Neural crest cell (in vitro differentiated cells): ENCODE data around the gene DNLZ. TPM values are rescaled to one million over a fixed set of nuclear protein-coding genes. Genes with fewer than 3 reads are reported as not detected.

ENCODE experiments used
- DNase-seq: peaks from one replicate; pipeline ENCODE4 v3.0.0; 2021; ENCODE audit warnings: low read depth, mixed read lengths, low spot score
- H3K27ac Mint-ChIP-seq: one replicate; pipeline ENCODE4 v1.8.0; 2021; ENCODE audit warnings: mild to moderate bottlenecking, mixed read lengths; ENCODE audit not compliant: unreplicated experiment
- H3K27me3 Mint-ChIP-seq: 2 replicates; pipeline ENCODE4 v1.8.0; 2021; ENCODE audit warnings: low read depth, mild to moderate bottlenecking, mixed read lengths
- H3K36me3 Mint-ChIP-seq: 2 replicates; pipeline ENCODE4 v1.8.0; 2021; ENCODE audit warnings: low read depth, mild to moderate bottlenecking, mixed read lengths
- H3K4me1 Mint-ChIP-seq: 2 replicates; pipeline ENCODE4 v1.8.0; 2021; ENCODE audit warnings: mixed read lengths
- H3K4me3 Mint-ChIP-seq: one replicate; pipeline ENCODE4 v1.8.0; 2021; ENCODE audit warnings: mild to moderate bottlenecking, mixed read lengths
- H3K9me3 Mint-ChIP-seq: 2 replicates; pipeline ENCODE4 v1.8.0; 2021; ENCODE audit warnings: mixed read lengths
- total RNA-seq: library from RNA; stranded (reverse); gene quantifications from 2 replicates; pipeline ENCODE4 v1.2.1, GENCODE V29; 2021
- TF ChIP-seq, protein P1 (sequence below): fragments of 200-600 bp; sonication (generic); conservative IDR thresholded peaks from 2 replicates; pipeline ENCODE4 v1.5.0; 2021; ENCODE audit warnings: antibody characterized with exemption, mild to moderate bottlenecking

The DNLZ gene
- total RNA-seq, 1 donor from 2014 or later = 21.3 TPM

DNA sequence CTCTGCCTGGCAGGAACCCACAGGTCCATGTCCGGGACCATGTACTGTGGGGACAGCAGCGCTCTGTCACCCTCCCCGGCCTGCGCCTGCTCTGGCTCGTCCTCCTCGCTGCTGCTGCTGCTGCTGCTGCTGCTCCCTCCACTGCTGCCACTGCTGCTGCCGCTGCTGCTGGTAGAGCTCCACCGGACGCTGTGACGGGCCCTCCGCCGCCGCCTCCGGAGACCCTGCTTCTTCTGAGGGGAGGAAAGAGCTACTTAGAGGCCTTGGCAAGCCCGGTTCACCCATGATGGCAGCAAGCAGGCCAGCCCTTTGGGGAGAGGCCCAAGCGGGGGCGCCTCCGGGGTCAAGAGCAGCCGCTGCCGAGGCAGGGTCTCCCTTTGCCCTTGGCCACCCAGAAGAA, 19.9 kb upstream of the DNLZ start:
- Mint-ChIP-seq H3K27ac (no peak overlapping the region), H3K36me3 (peaks cover 11% of the 10 kb centered on the region), H3K9me3 (no peaks in the 10 kb centered on the region), H3K4me1 (no peaks in the 10 kb centered on the region), H3K4me3 (no peak overlapping the region), H3K27me3 (no peaks in the 10 kb centered on the region)
- TF ChIP-seq, protein P1, sequence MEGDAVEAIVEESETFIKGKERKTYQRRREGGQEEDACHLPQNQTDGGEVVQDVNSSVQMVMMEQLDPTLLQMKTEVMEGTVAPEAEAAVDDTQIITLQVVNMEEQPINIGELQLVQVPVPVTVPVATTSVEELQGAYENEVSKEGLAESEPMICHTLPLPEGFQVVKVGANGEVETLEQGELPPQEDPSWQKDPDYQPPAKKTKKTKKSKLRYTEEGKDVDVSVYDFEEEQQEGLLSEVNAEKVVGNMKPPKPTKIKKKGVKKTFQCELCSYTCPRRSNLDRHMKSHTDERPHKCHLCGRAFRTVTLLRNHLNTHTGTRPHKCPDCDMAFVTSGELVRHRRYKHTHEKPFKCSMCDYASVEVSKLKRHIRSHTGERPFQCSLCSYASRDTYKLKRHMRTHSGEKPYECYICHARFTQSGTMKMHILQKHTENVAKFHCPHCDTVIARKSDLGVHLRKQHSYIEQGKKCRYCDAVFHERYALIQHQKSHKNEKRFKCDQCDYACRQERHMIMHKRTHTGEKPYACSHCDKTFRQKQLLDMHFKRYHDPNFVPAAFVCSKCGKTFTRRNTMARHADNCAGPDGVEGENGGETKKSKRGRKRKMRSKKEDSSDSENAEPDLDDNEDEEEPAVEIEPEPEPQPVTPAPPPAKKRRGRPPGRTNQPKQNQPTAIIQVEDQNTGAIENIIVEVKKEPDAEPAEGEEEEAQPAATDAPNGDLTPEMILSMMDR = no peak
- no peak for DNase-seq

DNA sequence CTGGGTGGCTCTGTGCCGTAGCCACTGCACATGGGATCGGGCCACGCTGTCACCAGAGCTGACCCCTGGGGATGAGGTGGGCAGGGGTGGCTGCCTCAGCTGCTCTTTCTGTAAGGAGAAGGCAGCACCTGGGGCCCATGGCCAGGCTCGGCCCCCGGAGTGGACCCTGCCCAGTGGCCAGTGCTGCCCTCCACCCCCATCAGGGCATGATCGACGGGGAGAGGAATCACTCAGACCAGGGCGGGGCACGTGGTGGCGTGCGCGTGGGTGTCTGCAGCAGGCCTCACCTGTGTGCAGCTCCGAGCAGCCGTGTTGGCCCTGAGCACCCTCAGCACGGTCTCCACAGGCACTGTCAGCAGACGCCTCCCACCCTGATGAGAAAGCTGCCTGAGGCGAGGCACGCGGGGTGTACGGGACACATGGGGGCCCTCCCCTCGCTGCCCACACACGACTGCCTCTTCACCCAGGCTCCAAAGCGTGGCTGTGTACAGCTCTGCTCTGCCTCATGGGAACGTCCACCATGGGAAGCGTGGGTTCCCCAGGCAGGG, 18.5 kb upstream of the DNLZ start:
- TF ChIP-seq, protein P1 = no peak
- Mint-ChIP-seq H3K27me3 (no peaks in the 10 kb centered on the region), H3K9me3 (no peaks in the 10 kb centered on the region), H3K36me3 (peaks cover 7% of the 10 kb centered on the region), H3K4me3 (no peak overlapping the region), H3K27ac (no peak overlapping the region), H3K4me1 (no peaks in the 10 kb centered on the region)
- no peak for DNase-seq

DNA sequence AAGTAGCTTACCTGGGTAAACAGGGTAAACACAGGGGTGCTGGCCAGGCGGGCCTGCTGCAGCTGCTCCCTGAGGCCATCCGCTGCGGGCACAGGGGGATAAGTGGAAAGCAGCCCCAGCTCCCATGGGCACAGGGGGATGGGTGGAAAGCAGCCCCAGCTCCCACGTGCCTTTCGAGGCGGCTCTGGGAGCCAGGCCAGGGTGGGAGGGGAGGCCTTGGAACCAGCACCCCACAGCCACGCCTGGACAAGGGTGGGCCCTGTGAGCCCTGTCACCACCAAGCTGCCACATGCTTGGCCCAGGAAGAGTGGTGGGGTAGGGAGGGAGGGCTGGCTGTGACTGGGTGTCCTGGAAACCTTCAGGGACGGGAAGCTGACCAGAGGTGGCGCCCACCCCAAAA, 17.8 kb upstream of the DNLZ start:
- Mint-ChIP-seq H3K4me3 (no peak overlapping the region), H3K9me3 (no peaks in the 10 kb centered on the region), H3K27ac (no peak overlapping the region), H3K36me3 (peaks cover 7% of the 10 kb centered on the region), H3K27me3 (no peaks in the 10 kb centered on the region), H3K4me1 (no peaks in the 10 kb centered on the region)
- TF ChIP-seq, protein P1 = no peak
- DNase-seq = no peak

DNA sequence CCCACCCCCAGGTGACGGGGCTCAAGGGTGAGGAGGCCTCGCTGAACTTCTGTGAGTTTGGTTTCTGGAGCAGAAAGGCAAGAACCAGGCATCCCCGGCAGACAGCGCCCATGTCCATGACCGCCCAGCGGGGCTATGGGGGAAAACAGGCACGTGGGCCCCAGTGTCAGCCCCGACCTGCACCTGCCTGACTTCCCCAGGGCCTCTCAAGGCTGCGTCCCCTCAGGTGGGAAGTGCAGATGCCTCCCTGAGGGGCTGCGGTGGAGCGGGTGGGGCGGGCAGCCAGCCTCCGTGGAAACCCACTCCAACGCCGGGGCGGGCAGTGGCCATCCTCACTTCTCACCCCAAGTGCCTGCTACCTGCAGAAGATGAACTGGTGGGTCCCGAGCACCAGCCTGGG, 16.8 kb upstream of the DNLZ start:
- no peaks in the 10 kb centered on the region for H3K9me3 Mint-ChIP-seq
- no peaks in the 10 kb centered on the region for H3K4me1 Mint-ChIP-seq
- no peak for DNase-seq
- no peak overlapping the region for H3K27ac Mint-ChIP-seq
- no peaks in the 10 kb centered on the region for H3K27me3 Mint-ChIP-seq
- TF ChIP-seq, protein P1 = no peak
- no peak overlapping the region for H3K4me3 Mint-ChIP-seq
- peaks cover 4% of the 10 kb centered on the region for H3K36me3 Mint-ChIP-seq

DNA sequence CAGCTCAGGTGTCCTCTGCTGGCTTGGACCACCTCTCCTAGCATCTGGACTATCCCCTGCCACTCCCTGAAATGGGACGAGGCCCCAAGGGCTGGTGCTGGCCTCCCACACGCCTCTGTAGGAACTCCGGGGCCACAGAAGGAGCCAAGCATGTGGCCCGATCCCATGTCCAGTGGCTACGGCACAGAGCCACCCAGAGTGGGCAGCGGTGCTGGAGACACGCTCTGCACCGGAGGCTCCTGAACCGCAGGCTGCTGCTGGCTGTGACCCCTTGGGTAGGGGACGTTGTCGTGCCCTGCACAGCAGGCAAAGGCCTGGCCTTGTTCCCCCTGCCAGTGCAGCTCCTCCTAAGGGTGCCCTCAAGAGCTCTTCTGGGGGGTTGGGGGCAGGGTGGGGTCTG, 16.3 kb upstream of the DNLZ start:
- Mint-ChIP-seq H3K4me3 (no peak overlapping the region), H3K4me1 (no peaks in the 10 kb centered on the region), H3K27ac (no peak overlapping the region), H3K27me3 (no peaks in the 10 kb centered on the region), H3K36me3 (peaks cover 2% of the 10 kb centered on the region), H3K9me3 (no peaks in the 10 kb centered on the region)
- no peak for DNase-seq
- TF ChIP-seq, protein P1 = no peak
